Measurements from ENCODE around the gene RBKS. TPM values are rescaled to one million over a fixed set of nuclear protein-coding genes. Genes with fewer than 3 reads are reported as not detected.

The RBKS gene
- total RNA-seq, 1 experiment from 2014 or later, result 0.54 TPM

GRCh38 chr2:27847333-27847732 lies 42.9 kb downstream of the RBKS start:
- H3K4me1 ChIP-seq (ENCODE audit: insufficient read depth, low read length, poor library complexity, severe bottlenecking), result no peaks in the 10 kb centered on the region
- no peak for DNase-seq (ENCODE audit: low spot score)
- H3K27ac ChIP-seq (ENCODE audit: low read depth, low read length, poor library complexity, severe bottlenecking), result no peak overlapping the region
- POLR2A ChIA-PET (ENCODE audit: low non-redundant PET), result no interaction called here
- CTCF ChIA-PET, result no interaction called here
- no TSS peak for BruUV-seq (replicated peaks)
- intact Hi-C loops (cut with micrococcal nuclease; ENCODE audit: unreplicated experiment), result no loop called here
- no peak for TF ChIP-seq CTCF (conservative IDR thresholded peaks at IDR 0.05; ENCODE audit: low read depth, low read length)
- no peak for TF ChIP-seq EZH2 (IDR thresholded peaks at IDR 0.05; ENCODE audit: borderline replicate concordance, low read depth, low read length, poor library complexity, severe bottlenecking)
- H3K4me3 ChIP-seq (ENCODE audit: low read depth, low read length, poor library complexity, severe bottlenecking), result no peak overlapping the region
- H3K36me3 ChIP-seq (ENCODE audit: insufficient read depth, low read length, poor library complexity, severe bottlenecking), result no peaks in the 10 kb centered on the region
- H3K27me3 ChIP-seq (replicated peaks; ENCODE audit: insufficient read depth, low read depth, low read length, poor library complexity), result no peaks in the 10 kb centered on the region
- no peaks in the 10 kb centered on the region for H3K9me3 ChIP-seq (ENCODE audit: low read depth, low read length, poor library complexity, severe bottlenecking)

GRCh38 chr2:27844821-27845255 lies 45.3 kb downstream of the RBKS start:
- Histone ChIP-seq H3K27me3 (replicated peaks; ENCODE audit: insufficient read depth, low read depth, low read length, poor library complexity) (no peaks in the 10 kb centered on the region), H3K9me3 (ENCODE audit: low read depth, low read length, poor library complexity, severe bottlenecking) (no peaks in the 10 kb centered on the region), H3K4me1 (ENCODE audit: insufficient read depth, low read length, poor library complexity, severe bottlenecking) (no peaks in the 10 kb centered on the region), H3K36me3 (ENCODE audit: insufficient read depth, low read length, poor library complexity, severe bottlenecking) (no peaks in the 10 kb centered on the region), H3K27ac (ENCODE audit: low read depth, low read length, poor library complexity, severe bottlenecking) (no peak overlapping the region), H3K4me3 (ENCODE audit: low read depth, low read length, poor library complexity, severe bottlenecking) (no peak overlapping the region)
- no peak for DNase-seq (ENCODE audit: low spot score)
- TF ChIP-seq EZH2 (IDR thresholded peaks at IDR 0.05; ENCODE audit: borderline replicate concordance, low read depth, low read length, poor library complexity, severe bottlenecking), result no peak
- TF ChIP-seq CTCF (conservative IDR thresholded peaks at IDR 0.05; ENCODE audit: low read depth, low read length), result no peak
- CTCF ChIA-PET, result no interaction called here
- POLR2A ChIA-PET (ENCODE audit: low non-redundant PET), result no interaction called here
- intact Hi-C loops (cut with micrococcal nuclease; ENCODE audit: unreplicated experiment), result no loop called here
- no TSS peak for BruUV-seq (replicated peaks)

- no peak overlapping the region for H3K4me3 ChIP-seq (ENCODE audit: low read depth, low read length, poor library complexity, severe bottlenecking)
- ChIA-PET POLR2A (ENCODE audit: low non-redundant PET) (no interaction called here), CTCF (no interaction called here)
- intact Hi-C loops (cut with micrococcal nuclease; ENCODE audit: unreplicated experiment), result no loop called here
- H3K27ac ChIP-seq (ENCODE audit: low read depth, low read length, poor library complexity, severe bottlenecking), result no peak overlapping the region
- no peaks in the 10 kb centered on the region for H3K4me1 ChIP-seq (ENCODE audit: insufficient read depth, low read length, poor library complexity, severe bottlenecking)
- no TSS peak for BruUV-seq (replicated peaks)
- no peak for TF ChIP-seq EZH2 (IDR thresholded peaks at IDR 0.05; ENCODE audit: borderline replicate concordance, low read depth, low read length, poor library complexity, severe bottlenecking)
- TF ChIP-seq CTCF (conservative IDR thresholded peaks at IDR 0.05; ENCODE audit: low read depth, low read length), result no peak
- H3K27me3 ChIP-seq (replicated peaks; ENCODE audit: insufficient read depth, low read depth, low read length, poor library complexity), result no peaks in the 10 kb centered on the region
- DNase-seq (ENCODE audit: low spot score), result no peak
- H3K36me3 ChIP-seq (ENCODE audit: insufficient read depth, low read length, poor library complexity, severe bottlenecking), result no peaks in the 10 kb centered on the region
- no peaks in the 10 kb centered on the region for H3K9me3 ChIP-seq (ENCODE audit: low read depth, low read length, poor library complexity, severe bottlenecking)
These were observed 46.2 kb downstream of the RBKS start for GRCh38 chr2:27843992-27844391.

All from A673 (cell line).